GM12865 (cell line): Measurements from ENCODE around the gene FAM107B.
A peak's percentile ranks its signal among the peaks of the same experiment; 100 is the strongest.

Experiments
- DNase-seq: peaks from one replicate; pipeline ENCODE4 v3.0.0; 2010; ENCODE audit warnings: low read depth
- H3K4me3 ChIP-seq: 2 replicates; pipeline ENCODE4 v1.5.1; 2011; ENCODE audit warnings: mild to moderate bottlenecking, low read depth, low read length, control low read depth
- TF ChIP-seq, protein P1 (sequence below): IDR thresholded peaks from 2 replicates; pipeline ENCODE4 v1.5.1; 2011; ENCODE audit warnings: low read length, control low read depth, low read depth, inconsistent platforms; ENCODE audit not compliant: insufficient read depth; ENCODE audit errors: missing control alignments

FAM107B gene

GRCh38 chr10:14751014-14751896, 23.4 kb downstream of the FAM107B start:
- peak; percentile 15 for DNase-seq
- no peak overlapping the region for H3K4me3 ChIP-seq
- TF ChIP-seq, protein P1, sequence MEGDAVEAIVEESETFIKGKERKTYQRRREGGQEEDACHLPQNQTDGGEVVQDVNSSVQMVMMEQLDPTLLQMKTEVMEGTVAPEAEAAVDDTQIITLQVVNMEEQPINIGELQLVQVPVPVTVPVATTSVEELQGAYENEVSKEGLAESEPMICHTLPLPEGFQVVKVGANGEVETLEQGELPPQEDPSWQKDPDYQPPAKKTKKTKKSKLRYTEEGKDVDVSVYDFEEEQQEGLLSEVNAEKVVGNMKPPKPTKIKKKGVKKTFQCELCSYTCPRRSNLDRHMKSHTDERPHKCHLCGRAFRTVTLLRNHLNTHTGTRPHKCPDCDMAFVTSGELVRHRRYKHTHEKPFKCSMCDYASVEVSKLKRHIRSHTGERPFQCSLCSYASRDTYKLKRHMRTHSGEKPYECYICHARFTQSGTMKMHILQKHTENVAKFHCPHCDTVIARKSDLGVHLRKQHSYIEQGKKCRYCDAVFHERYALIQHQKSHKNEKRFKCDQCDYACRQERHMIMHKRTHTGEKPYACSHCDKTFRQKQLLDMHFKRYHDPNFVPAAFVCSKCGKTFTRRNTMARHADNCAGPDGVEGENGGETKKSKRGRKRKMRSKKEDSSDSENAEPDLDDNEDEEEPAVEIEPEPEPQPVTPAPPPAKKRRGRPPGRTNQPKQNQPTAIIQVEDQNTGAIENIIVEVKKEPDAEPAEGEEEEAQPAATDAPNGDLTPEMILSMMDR, result no peak

DNA sequence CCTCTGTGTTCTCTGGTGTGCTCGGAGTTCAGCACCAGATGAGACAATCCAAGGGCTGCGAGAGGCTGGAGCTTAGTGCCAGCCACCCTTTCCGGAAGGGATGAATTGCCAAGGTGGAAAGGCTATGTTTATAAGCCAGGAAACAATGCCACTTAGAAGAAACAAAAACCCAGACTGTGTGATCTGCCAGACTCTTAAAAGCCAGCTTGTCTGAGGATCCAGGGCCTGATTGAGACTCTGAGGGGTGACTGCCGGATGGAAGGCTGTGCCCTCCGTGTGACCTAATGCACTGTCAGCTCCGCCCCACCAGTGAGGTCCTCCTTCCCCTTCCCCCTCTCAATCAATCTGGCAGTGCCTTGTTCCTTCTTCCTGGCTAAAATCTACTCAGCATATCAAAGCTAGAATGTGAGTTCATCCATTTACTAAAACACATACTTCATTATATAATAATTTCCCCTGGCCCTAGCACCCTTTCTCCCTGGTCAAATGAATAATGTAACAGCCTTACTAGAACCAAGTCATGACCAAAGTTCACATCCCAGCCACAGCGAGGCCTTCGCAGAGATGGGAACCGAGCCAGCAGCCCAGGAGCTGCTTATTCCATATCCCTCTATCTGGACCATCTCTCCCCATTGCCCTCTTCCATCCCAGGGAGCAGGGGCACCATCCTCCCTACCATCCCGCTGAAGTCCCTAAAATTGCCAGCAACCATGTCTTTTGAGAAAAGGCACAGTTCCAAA, 25.5 kb downstream of the FAM107B start:
- TF ChIP-seq, protein P1, result no peak
- DNase-seq, result peak; percentile 16
- no peak overlapping the region for H3K4me3 ChIP-seq

- TF ChIP-seq, protein P1, result no peak
- no peak overlapping the region for H3K4me3 ChIP-seq
- peak; percentile 17 for DNase-seq
These were observed 26.3 kb downstream of the FAM107B start for GRCh38 chr10:14748441-14748840.

- H3K4me3 ChIP-seq, result no peak overlapping the region
- TF ChIP-seq, protein P1, result no peak
- DNase-seq, result peak; percentile 59
These were observed 31.9 kb downstream of the FAM107B start for GRCh38 chr10:14742815-14743214.

GRCh38 chr10:14742382-14742781, 32.3 kb downstream of the FAM107B start:
- TF ChIP-seq, protein P1, result no peak
- no peak overlapping the region for H3K4me3 ChIP-seq
- DNase-seq, result no peak

GRCh38 chr10:14740684-14741247, 33.9 kb downstream of the FAM107B start:
- DNase-seq, result peak; percentile 53
- TF ChIP-seq, protein P1, result no peak
- no peak overlapping the region for H3K4me3 ChIP-seq
